GM18520 (cell line): ENCODE results near the gene KRTAP13-3.

Experiments used
- ATAC-seq: cut with Tn5 transposase; IDR thresholded peaks from one replicate; pipeline ENCODE4 v1.9.1; 2021; ENCODE audit not compliant: unreplicated experiment

KRTAP13-3 gene, protein sequence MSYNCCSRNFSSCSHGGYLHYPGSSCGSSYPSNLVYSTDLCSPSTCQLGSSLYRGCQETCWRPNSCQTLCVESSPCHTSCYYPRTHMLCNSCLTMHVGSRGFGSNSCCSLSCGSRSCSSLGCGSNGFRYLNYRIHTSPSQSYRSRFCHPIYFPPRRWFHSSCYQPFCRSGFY

DNA sequence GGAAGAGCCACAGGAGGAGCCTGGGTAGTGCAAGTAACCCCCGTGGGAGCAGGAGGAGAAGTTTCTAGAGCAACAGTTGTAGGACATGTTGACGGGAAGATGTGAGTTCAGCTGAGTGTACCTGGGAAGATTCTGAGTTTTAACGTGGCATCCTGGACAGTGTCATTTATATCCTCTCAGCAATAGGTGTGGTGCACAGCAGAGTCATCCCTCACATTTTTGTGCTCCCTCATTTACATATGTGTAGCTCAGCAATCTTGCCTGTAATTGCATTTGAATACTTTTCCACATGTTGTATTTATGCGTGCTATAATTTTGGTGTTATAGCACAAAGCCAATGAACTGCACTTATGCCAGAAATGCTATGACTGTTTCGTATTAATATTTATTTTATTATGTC, at the start of gene KRTAP13-3:
KRTAP13-3 (minus strand) TSS at position 101 of the 400 bp plus-strand sequence; CDS start at position 87, 14 bp downstream.
- no peak for ATAC-seq

DNA sequence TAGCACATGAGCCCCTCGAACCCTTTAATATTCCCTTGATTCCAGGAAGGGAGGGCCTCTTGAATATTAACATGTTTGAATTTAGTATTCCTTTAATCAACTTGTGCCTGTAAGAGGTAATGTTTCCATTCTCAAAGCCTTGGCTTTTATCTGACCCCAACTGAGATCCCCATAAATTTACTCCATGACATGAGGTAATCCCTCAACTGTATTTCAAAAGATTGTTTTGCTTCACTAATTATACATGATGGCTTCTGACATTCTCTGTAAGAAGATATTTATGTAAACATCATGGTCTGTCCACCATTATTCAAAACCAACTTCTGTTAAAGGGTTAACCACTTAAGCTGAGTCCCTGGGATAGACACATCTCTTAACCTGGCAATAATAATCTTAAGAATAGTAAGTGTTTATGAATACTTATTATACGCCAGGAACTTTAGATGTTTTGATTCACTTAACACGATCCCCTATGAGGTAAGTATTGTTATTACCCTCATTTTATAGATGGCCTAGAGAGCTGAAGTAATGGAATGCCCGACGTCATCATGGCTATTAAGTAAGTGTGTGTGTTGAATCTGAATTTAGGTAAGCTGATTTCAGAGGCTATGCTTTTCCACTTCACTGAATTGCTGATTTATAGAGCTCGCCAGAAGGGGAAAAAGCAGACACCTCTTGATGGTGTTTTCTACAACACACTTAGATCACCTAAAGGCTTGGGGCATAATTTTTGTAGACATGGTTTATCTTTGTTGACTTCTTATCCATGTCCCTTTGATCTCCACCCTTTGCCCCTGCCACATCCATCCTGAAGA, 43.4 kb upstream of the KRTAP13-3 start:
- no peak for ATAC-seq

DNA sequence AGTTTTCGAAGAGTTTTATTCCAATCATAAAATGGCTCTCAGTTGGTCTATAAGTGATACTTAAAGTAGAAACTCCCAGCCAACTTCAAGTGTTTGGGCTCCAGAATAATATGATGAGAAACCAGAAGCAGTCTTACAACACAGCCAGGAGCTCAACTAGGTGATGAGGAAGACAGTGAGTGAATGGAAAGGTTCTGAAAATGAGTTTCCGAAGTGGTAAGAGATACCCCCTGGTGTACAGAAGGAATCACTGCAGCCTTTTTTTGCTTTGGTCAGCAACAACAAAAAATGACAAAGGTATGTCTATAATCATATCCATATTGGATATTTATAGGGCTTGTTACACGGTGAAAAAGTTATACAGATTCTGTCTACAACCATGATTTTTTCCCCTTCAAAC, 38.0 kb upstream of the KRTAP13-3 start:
- no peak for ATAC-seq

DNA sequence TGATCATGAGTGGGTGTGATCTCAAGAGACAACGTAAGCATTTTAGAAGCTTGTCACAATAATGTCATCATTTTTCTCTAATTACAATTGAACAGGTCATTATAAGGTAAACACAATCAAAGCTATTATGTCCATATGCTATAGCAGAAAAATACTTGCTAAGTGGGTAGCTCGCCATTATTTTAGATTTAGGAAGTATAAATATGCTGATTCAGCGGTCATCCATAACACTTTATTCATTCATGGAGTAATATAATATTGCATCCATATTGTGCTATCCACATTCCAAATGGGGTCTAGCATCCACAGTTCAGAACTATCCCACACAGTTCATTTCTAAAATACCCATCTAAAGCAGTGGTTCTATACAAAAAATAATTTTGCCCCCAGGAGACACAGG, 22.8 kb upstream of the KRTAP13-3 start:
- ATAC-seq = no peak

DNA sequence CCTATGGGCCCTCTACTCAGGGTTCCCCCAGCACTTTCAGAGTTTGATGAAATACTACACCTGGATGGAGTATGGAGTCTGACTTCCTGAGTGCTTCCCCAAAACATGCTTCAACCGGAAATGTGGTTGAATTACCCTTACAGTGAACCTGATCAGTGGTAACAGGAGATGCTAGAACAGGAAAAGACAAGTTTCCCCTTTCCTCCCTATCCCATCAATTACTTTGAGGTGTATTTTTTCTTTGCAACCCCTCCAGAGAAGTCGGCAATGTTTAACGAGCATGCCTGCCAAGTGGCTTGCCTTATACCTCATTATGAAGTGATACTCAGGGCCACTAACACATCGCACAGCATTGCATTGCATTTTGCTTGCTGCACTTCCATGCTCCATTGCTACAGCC, 21.3 kb upstream of the KRTAP13-3 start:
- ATAC-seq = no peak

DNA sequence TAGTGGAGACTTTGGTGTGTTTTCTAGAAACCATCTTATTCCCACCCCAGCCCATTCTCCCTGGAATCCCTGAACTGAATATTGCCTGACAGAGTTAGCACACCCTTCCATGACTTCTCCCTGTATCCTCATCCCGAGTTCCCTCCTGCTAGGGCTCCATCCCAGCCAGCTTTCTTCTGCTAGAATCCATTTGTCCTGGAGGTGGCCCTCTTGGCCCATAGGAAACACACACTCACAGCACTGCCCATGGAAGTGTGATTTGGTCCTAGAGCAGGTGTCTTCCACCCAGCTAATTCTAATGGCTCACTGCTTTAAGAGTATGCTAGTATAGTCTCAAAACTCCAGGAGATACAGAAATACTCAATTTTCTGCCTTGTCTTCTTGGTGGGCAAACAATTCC, 18.5 kb upstream of the KRTAP13-3 start:
- ATAC-seq = no peak

DNA sequence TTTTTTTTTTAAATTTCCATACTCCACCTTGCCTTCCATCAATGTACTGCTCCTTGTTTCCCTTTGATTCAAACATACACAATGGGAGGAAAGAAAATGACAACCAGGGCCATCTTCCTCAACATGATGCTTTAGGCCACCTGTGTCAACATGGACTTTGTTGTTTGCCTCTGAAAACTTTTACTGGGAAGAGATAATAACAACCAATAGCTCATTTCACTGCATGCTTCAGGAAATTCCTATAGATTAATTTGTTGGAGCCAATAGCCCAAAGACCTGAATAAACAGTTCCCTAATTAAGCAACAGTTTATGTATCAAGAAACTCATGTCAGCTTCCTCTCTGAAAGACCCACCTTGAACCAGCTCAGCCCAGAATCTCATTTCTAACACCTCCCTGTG, 17.5 kb upstream of the KRTAP13-3 start:
- no peak for ATAC-seq

DNA sequence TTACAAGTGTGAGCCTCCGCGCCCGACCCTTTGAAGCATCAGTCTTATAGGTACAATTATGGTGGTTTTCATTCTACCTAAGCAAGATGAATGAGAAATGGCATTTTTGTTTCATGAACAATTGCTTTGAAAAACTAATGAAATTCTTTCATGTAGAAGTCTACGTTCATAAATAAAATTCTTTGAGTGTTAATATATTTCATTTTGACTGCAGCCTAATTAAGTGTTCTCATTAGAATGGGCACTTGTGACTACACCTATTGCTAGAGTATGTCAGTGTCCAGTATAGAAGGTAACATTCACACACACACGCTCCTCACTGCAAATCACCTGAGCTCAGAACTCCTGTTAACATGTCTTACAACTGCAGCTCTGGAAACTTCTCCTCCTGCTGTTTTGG, 14.2 kb upstream of the KRTAP13-3 start, which contains the start of gene KRTAP15-1:
KRTAP15-1 (plus strand) TSS at position 301 of the 400 bp plus-strand sequence; CDS start at position 354, 53 bp downstream.
- no peak for ATAC-seq

DNA sequence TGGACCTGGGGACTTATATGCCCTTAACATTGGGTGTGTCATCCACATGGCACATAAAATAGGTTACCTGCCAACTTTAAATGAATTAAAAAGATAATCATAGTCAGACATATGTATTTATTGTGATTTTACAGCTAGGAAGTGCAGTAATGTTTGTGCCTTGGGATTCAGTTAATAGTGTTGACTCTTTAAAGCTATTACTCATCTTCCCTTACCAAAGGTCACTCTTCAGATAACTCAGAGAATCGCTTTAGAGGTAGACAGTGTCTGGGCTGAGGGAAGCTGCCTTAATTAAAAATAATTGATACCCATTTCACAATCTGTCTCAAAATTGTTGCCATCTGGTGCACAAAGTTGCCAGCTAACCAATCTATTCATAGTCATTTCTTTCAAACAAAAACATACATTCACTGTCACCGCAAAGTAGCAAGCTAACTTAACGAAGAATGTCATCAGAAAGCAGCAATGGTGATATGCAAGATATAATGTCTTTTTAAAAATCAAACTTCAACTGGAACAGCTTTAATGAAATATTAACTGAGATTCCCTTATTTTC, 11.4 kb upstream of the KRTAP13-3 start:
- ATAC-seq = no peak

DNA sequence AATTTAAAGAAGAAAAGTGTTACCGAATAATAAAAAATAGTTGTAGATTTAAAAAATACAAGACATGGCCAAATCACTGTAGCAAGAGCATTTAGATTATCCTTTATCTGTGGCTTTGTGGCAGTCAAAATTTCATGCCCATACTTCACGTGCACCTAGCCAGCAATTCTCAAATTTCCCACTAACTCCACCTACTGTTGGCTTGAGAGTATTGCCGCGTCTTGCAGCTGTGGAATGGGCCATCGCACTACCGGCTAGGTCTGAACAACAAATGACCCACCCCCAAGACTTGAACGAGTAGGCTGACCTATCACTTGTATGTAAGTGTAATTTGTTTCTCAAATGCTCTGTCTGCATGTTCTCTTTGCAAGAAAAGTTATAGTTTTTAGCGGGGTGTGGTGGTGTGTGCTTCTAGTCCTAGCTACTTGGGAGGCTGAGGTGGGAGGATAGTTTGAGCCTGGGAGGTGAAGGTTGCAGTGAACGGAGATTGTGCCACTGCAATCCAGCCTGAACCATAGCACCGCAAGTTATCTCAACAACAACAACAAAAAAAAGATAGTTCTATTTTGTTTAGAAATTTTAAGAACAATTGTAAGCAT, 8.4 kb upstream of the KRTAP13-3 start:
- ATAC-seq = no peak

DNA sequence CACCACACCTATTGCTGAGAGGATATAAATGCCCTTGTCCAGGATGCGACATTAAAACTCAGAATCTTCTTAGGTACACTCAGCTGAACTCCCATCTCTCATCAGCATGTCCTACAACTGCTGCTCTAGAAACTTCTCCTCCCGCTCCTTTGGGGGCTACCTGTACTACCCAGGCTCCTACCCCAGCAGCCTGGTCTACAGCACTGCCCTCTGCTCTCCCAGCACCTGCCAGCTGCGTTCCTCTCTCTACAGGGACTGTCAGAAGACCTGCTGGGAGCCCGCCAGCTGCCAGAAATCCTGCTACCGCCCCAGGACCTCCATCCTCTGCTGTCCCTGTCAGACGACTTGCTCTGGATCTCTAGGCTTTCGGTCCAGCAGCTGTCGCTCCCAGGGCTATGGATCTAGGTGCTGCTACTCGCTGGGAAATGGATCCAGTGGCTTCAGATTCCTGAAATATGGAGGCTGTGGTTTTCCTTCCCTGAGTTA, 4.5 kb upstream of the KRTAP13-3 start, which contains the start of gene KRTAP13-4:
KRTAP13-4 (plus strand) TSS at position 51 of the 486 bp plus-strand sequence; CDS start at position 107, 56 bp downstream.
- ATAC-seq = no peak

DNA sequence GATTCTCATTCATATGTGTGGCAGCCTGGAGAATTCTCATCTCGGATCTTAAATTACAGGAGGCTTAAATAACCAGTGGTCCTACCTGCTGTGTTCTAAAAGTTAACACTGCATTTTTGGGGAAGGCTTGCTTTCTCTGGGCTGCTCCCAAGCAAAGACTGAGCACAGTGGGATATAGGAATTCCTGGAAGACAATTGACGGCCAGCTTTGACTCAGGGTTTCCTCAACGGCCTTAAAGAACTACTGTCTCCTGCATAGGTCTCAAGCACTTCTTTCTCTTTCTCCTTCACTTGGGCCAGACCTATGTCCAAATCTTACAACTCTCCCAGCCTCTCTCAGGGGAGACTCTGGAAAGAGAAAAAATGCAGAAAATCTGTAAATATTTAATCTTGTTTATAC, 1.0 kb upstream of the KRTAP13-3 start:
- no peak for ATAC-seq

DNA sequence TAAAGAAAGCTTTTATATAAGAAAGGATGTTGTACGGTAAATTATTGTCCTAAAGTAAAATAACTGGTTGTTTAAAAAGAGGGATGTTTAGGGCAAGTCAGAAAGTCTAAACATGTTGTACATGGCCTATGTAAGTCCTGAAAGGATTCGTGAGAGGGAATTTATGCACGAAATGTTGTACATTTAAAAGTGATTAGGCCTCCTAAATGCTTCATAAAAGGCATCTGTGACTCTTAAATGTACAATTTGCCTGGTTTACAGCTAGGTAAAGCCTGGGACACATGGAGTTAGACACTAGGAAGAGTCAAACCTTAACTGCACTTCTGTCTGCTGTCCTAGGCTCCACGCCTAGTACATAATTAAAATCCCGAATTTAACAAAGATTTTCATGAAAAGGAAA, 9.7 kb downstream of the KRTAP13-3 start:
- ATAC-seq = no peak

DNA sequence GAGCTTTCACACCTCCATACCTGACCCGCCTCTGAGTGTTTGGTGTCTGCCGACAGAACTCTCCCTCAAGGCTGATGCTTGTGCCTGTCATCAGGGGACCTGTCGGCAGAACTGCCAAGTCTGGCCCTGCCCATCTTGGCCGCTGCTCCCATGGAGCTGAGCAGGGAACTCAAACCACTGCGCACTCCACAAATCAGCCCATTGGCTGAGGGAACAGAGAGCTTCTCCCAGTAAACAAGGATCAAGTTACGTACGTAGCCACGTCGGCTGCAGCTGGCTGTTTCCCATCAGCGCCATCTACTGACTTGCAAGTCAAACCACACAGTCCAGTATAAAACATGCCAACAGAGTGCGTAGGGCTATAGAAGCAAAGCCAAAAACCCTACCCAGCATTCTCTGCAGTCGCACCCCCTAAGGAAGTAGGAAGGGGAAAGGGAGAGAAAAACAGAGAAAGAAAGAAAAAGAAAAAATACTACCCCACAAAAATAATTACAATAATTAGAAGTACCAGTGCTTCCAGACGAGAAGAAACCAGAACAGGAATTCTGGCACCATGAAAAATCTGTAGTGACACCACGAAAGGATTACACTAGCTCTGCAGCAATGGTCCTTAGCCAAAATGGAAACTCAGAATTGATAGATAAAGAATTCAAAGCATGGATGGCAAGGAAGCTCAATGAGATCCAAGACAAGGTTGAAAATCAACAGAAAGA, 16.8 kb downstream of the KRTAP13-3 start:
- ATAC-seq = no peak

DNA sequence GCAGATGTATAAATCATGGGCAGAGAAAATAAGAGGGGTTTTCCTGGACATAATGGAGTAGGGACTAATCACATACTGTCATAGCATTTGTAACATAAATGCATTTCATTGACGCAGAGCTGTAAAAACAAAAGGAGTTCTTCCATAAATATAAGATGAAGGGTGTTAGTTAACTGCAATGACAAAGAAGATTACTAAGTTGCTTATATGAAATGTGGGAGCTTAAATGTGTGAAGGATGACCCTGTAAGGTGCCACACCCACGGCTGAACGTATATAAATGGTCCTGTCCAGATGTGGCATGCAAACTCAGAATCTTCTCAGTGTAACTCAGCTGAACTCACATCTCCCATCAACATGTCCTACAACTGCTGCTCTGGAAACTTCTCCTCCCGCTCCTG, 30.0 kb downstream of the KRTAP13-3 start, which contains the start of gene KRTAP13-1:
KRTAP13-1 (plus strand) TSS at position 301 of the 400 bp plus-strand sequence; CDS start at position 357, 56 bp downstream.
- ATAC-seq = no peak

DNA sequence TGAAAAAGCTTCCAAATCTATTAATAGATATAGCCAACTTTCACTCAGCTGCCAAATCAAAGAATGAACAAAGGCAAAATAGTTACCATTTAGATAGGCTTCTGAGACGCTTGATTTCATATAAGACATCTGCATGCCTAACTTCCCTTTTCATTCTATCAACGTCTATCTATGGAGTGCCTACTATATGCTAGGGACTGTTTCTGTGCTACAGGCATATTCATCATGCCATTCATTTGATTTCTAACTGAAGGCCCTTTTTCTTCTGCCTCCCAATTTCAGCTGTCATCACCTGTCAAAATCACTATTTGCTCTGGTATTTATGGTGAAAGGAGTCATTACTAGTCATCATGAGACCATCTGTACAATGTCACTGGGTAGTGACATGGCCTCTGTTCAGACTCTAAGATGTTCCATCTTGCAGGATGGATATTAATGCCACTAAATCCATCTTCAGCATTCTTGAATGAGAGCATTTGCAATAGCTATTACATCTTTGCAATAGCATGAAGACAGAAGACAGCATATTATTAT, 34.2 kb downstream of the KRTAP13-3 start:
- ATAC-seq = no peak

DNA sequence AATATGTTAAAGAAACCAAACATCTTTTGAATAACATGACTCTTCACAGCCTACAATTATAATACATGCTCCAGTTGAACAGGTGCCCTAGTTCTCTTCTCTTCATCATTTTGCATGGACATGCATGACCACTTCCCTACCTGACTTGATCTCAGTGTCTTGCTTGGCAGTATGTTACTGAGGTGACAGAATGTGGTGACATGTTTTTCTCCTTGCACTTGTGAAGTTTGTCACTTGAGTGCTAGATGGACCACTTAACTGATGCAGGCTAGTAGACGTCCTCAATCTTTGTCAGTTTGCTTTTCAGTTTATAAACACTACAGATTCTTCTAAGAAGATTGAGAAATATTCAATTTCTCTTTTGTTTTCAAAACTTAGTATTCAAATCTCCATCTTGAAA, 43.5 kb downstream of the KRTAP13-3 start:
- ATAC-seq = no peak
